ENCODE data around the gene OR4X1.
A peak's percentile ranks its signal among the peaks of the same experiment; 100 is the strongest.
"Not testable (repeated sequence)": the region's sequence is repeated elsewhere in the genome, so short reads cannot be mapped to it uniquely, and the experiment has no call there.

The OR4X1 gene, protein sequence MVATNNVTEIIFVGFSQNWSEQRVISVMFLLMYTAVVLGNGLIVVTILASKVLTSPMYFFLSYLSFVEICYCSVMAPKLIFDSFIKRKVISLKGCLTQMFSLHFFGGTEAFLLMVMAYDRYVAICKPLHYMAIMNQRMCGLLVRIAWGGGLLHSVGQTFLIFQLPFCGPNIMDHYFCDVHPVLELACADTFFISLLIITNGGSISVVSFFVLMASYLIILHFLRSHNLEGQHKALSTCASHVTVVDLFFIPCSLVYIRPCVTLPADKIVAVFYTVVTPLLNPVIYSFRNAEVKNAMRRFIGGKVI

DNA sequence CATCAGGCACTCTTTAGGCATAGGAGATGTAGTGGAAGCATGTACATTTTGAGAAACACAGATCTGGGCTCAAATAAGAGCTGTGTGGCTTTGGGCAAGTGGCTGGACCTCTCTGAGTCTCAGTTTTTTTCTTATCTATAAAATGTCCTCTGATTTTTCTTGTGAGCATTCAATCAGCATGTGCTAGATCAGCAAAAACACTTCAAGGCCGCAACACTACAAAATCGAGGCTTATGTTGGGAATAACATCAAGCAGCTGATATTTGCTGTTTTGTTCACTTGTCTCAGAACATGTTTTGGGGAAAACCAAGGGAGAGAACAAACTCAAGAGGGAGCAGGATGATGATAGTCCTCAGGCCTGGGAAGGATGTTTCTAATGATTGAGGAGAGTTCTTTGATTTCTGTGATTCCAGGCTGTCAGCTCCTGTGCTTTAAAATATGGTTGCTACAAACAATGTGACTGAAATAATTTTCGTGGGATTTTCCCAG, at the start of gene OR4X1:
Gene OR4X1, plus strand, starts transcription at position 439 of the 489 bp plus-strand sequence. Its CDS starts 0 bp downstream, at position 439.
- DNase-seq: no peak

DNA sequence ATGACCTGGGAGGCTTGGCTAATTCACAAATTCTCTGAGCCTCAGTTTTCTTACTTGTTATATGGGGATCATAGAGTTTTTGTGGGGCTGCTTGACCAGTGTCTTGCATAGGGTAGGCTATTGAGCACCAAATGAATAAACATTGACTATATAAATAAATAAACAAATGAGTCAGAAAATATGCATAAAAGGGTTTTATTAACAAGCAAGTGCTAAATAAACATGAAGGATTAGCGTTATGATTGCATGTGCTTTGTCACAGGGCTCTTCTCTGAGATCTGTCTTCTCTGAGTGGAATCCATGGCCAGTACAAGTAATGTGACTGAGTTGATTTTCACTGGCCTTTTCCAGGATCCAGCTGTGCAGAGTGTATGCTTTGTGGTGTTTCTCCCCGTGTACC, 47.2 kb upstream of the OR4X1 start, which contains the start of gene OR4B1:
Gene OR4B1, plus strand, starts transcription at position 301 of the 400 bp plus-strand sequence. Its CDS starts 0 bp downstream, at position 301.
- no peak for DNase-seq

GRCh38 chr11:48228761-48229160, 34.9 kb upstream of the OR4X1 start:
- no peak for DNase-seq

DNA sequence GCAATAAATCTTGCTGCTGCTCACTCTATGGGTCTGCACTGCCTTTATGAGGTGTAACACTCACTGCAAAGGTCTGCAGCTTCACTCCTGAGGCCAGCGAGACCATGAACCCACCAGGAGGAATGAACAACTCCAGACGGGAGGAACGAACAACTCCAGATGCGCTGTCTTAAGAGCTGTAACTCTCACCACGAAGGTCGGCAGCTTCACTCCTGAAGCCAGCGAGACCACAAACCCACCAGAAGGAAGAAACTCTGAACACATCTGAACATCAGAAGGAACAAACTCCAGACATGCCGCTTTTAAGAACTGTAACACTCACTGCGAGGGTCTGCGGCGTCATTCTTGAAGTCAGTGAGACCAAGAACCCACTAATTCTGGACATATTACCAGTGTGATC, 33.6 kb upstream of the OR4X1 start:
- not testable (repeated sequence) for DNase-seq

GRCh38 chr11:48237727-48238126, 25.9 kb upstream of the OR4X1 start:
- no peak for DNase-seq

- DNase-seq: no peak
Measured at GRCh38 chr11:48242501-48242900, 21.2 kb upstream of the OR4X1 start.

GRCh38 chr11:48244804-48245203, 18.9 kb upstream of the OR4X1 start, which contains the start of gene OR4X2:
Gene OR4X2, plus strand, starts transcription at chr11:48245104. Its CDS starts 0 bp downstream, at chr11:48245104.
- no peak for DNase-seq

DNA sequence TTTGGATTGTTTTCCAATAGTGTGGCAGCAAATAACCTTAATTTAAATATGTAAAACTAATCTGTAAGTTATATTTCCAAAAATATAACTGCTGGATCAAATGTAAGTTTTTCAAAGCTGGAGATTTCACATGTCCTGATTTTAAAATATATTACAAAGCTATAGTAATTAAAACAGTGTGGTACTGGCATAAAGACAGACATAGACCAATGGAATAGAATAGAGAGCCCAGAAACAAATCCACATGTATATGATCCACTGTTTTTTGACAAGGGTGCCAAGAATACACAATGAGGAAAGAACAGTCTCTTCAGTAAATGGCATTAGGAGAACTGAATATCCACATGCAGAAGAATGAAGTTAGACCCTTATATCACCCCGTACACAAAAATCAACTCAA, 14.8 kb upstream of the OR4X1 start:
- no peak for DNase-seq

GRCh38 chr11:48261600-48261999, 2.1 kb upstream of the OR4X1 start:
- DNase-seq: no peak

DNA sequence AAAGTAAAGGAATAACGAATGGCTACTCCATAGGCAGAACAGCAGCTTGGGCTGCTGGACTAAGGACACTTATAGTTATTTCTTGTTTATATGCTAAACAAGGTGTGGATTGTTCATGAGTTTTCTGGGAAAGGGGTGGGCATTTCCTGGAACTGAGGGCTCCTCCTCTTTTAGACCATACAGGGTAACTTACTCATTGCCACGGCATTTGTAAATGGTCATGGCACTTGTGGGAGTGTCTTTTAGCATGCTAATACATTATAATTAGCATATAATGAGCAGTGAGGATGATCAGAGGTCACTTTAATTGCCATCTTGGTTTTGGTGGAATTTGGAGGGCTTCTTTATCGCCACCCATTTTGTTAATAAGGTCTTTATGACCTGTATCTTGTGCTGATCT, 7.0 kb downstream of the OR4X1 start:
- DNase-seq: no peak

- no peak for DNase-seq
Measured at GRCh38 chr11:48272606-48273005, 8.9 kb downstream of the OR4X1 start.

DNA sequence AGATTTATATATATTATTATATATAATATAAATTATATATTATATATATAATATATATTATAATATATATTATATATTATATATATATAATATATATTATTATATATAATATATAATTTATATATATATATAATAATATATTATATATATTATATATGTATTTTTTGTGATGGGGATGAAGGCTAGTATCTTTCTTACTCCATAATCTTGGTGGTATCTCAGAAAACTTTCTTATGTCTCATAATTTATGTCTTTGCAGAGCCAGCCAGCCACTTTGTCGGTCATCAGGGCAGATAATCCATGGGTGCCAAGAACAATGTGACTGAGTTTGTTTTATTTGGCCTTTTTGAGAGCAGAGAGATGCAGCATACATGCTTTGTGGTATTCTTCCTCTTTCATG, 42.3 kb downstream of the OR4X1 start, which contains the start of gene OR4S1:
Gene OR4S1, plus strand, starts transcription at position 301 of the 400 bp plus-strand sequence. Its CDS starts 0 bp downstream, at position 301.
- DNase-seq: no peak

GRCh38 chr11:48307760-48308386, 44.2 kb downstream of the OR4X1 start:
- DNase-seq: peak; percentile 3

GRCh38 chr11:48313590-48313989, 49.9 kb downstream of the OR4X1 start:
- not testable (repeated sequence) for DNase-seq

Data from GOT3 (cell line).